ENCODE measurements around the gene CDCA4. TPM values are rescaled to one million over a fixed set of nuclear protein-coding genes. Genes with fewer than 3 reads are reported as not detected.

The CDCA4 gene
- total RNA-seq, 4 donors from 2014 or later: 5.7 to 8.5 (median 6.7) TPM

DNA sequence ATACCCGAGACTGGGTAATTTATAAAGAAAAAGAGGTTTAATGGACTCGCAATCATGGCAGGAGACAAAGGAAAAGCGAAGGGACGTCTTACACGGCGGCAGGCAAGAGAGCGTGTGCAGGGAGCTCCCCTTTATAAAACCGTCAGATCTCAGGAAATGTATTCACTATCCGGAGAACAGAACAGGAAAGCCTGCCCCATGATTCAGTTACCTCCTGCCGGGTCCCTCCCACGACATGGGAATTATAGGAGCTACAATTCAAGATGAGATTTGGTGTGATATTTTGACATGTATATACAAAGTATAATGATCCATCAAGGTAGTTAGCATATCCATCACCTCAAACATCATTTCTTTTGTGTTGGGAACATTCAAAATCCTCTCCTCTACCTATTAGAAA, 2.3 kb upstream of the CDCA4 start:
- peaks cover 0 to 33% (median 14%) of the 10 kb centered on the region in 4 donors for H3K4me1 ChIP-seq
- WGBS, 2 donors: 78% methylated on average over 11 of the region's 11 CpGs

DNA sequence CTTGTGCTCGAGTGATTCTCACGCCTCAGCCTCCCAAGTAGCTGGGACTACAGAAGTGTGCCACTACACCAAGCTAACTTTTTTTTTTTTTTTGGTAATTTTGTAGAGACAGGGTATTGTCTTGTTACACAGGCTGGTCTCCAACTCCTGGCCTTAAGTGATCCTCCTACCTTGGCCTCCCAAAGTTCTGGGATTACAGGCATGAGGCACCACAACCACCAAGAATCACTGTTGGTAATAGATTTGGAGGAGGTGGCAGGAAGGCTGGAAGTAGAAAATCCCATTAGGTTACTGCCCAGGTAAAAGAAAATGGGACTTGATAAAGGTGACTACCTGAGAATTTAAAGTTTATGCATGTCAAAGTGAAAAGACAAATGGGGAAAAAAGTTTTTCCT, 1.4 kb upstream of the CDCA4 start:
- H3K4me3 ChIP-seq: peak overlapping the region in 2 of 4 donors; percentile 75 to 100
- no peaks in the 10 kb centered on the region for H3K27me3 ChIP-seq
- TF ChIP-seq POLR2A (IDR thresholded peaks at IDR 0.05): no peak
- no peak for TF ChIP-seq EP300 (IDR thresholded peaks at IDR 0.05)
- DNase-seq (ENCODE audit: low spot score in 2 of 2): no peak
- no peak overlapping the region for H3K27ac ChIP-seq
- no peaks in the 10 kb centered on the region for H3K36me3 ChIP-seq
- peaks cover 0 to 33% (median 14%) of the 10 kb centered on the region in 4 donors for H3K4me1 ChIP-seq
- 45 to 50% methylated on average over 2 of the region's 2 CpGs for WGBS, 2 donors
- H3K9me3 ChIP-seq: no peaks in the 10 kb centered on the region

More for the DNA sequence above, 2.3 kb upstream of the CDCA4 start:
- no peaks in the 10 kb centered on the region for H3K27me3 ChIP-seq
- no peak for DNase-seq (ENCODE audit: low spot score in 2 of 2)
- no peaks in the 10 kb centered on the region for H3K9me3 ChIP-seq
- H3K4me3 ChIP-seq: no peak overlapping the region
- no peak for TF ChIP-seq EP300 (IDR thresholded peaks at IDR 0.05)
- TF ChIP-seq, protein P1, sequence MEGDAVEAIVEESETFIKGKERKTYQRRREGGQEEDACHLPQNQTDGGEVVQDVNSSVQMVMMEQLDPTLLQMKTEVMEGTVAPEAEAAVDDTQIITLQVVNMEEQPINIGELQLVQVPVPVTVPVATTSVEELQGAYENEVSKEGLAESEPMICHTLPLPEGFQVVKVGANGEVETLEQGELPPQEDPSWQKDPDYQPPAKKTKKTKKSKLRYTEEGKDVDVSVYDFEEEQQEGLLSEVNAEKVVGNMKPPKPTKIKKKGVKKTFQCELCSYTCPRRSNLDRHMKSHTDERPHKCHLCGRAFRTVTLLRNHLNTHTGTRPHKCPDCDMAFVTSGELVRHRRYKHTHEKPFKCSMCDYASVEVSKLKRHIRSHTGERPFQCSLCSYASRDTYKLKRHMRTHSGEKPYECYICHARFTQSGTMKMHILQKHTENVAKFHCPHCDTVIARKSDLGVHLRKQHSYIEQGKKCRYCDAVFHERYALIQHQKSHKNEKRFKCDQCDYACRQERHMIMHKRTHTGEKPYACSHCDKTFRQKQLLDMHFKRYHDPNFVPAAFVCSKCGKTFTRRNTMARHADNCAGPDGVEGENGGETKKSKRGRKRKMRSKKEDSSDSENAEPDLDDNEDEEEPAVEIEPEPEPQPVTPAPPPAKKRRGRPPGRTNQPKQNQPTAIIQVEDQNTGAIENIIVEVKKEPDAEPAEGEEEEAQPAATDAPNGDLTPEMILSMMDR (IDR thresholded peaks at IDR 0.05): no peak
- no peak for TF ChIP-seq POLR2A (IDR thresholded peaks at IDR 0.05)
- no peaks in the 10 kb centered on the region for H3K36me3 ChIP-seq
- no peak overlapping the region for H3K27ac ChIP-seq

DNA sequence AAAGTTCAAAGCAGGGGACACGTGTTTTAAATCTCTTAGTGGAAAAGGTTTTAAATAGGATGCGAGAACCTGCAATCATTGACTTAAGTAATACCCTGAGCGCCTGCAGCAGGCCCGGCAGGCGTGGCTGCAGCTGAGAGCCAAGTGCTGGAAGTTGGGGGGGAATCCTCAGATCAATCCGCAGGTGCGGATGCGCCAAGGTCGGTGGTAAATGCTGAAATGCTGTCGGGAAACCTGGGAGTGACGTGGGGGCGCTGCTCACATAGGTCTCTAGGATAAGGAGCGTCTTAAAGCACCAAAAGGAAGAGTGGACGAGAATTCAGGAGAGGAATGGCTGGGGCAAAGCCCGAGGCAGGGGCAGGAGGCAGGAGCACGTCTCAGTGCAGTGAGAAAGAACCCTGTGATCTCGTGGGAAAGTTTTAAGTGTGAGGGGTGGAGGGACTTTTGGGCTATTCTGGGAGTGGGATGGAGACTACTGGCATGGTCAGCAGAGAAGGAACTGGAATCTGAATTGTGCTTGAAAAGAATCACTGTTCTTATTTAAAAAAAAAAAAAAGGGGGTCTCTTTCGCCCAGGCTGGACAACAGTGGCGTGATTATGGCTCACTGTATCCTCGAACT, 883 bp upstream of the CDCA4 start:
- TF ChIP-seq, protein P1 (IDR thresholded peaks at IDR 0.05): no peak
- no peak for TF ChIP-seq EP300 (IDR thresholded peaks at IDR 0.05)
- H3K36me3 ChIP-seq: no peaks in the 10 kb centered on the region
- 5 to 8% methylated on average over 20 of the region's 20 CpGs for WGBS, 2 donors
- no peak for DNase-seq (ENCODE audit: low spot score in 2 of 2)
- peaks cover 0 to 33% (median 14%) of the 10 kb centered on the region in 4 donors for H3K4me1 ChIP-seq
- peak overlapping the region; percentile 52 to 100 (median 70) for H3K4me3 ChIP-seq
- H3K27me3 ChIP-seq: no peaks in the 10 kb centered on the region
- H3K9me3 ChIP-seq: no peaks in the 10 kb centered on the region
- H3K27ac ChIP-seq: peak overlapping the region; percentile 21 to 81 (median 78)

DNA sequence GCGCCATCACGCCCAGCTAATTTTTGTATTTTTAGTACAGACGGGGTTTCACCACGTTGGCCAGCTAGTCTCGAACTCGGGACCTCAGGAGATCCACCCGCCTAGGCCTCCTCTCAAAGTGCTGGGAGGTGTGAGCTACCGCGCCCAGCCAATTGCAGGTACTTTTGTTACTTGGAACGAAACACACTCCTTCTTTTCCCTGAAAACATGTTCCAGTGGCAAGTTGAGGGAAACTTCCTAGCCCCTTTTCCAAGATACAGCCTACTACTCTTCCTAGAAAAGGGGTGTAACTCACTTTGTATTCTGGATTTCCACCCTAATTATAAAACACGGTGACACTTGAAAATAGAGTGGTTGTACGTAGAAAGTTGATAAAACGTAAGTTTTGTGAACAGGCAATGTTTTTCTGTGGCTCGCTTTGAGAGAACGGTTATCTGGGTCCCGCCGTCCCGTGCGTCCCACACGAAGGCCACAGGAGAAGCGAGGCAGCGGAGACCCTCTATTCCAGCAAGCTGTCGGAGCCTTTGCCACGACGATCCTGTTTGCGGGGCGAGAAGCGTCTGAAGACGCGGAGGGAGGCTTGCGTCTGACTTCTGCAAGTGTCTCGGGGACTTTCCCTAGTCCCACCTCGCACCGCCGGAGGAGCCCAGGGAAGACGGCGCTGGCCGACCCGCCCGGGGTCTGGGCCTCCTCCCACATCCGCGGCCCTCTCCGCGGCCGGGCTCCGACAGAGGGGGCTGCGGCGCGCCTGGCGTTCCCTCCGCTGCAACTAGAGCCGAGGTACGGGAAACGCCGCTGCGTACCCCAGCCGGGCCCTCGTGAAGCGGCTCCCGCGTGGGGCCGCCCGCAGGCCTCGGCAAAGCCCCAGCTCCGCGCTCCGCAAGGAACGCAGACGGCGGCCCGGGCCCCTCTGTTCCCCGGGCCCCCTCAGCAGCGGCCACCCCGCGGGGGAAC, 745 bp downstream of the CDCA4 start:
- no peaks in the 10 kb centered on the region for H3K9me3 ChIP-seq
- no peaks in the 10 kb centered on the region for H3K36me3 ChIP-seq
- DNase-seq (ENCODE audit: low spot score in 2 of 2): no peak
- peaks cover 0 to 33% (median 14%) of the 10 kb centered on the region in 4 donors for H3K4me1 ChIP-seq
- TF ChIP-seq EP300 (IDR thresholded peaks at IDR 0.05) (no peak), POLR2A (IDR thresholded peaks at IDR 0.05) (no peak)
- TF ChIP-seq, protein P1 (IDR thresholded peaks at IDR 0.05): no peak
- H3K4me3 ChIP-seq: peak overlapping the region; percentile 78 to 100 (median 82)
- WGBS, 2 donors: 6 to 16% methylated on average over 21 to 51 of the region's 75 CpGs
- peak overlapping the region in 3 of 4 donors; percentile 9 to 92 (median 86) for H3K27ac ChIP-seq
- H3K27me3 ChIP-seq: no peaks in the 10 kb centered on the region

DNA sequence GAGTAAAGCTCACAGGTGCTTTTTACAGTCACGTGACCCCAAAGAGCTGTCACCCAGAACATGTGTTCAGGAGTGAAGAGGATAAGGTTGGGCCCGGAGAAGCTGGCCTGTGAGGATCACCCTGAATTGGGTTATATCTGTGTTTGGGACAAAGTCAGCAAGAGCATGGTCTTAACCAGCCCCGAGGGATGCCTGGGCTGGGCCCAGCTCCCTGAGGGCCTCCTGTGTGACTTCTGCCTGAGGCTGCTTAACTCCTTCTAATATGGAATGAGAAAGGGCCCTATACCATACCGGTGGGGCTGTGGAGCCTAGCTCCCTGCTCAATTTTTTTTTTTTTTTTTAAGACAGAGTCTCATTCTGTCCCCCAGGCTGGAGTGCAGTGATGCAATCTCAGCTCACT, 2.5 kb downstream of the CDCA4 start:
- Histone ChIP-seq H3K27me3 (no peaks in the 10 kb centered on the region), H3K27ac (no peak overlapping the region), H3K36me3 (no peaks in the 10 kb centered on the region), H3K4me1 (peaks cover 0 to 34% (median 14%) of the 10 kb centered on the region in 4 donors), H3K4me3 (no peak overlapping the region), H3K9me3 (no peaks in the 10 kb centered on the region)
- 77 to 81% methylated on average over 4 of the region's 4 CpGs for WGBS, 2 donors
- no peak for DNase-seq (ENCODE audit: low spot score in 2 of 2)
- TF ChIP-seq EP300 (IDR thresholded peaks at IDR 0.05) (no peak), POLR2A (IDR thresholded peaks at IDR 0.05) (no peak)
- TF ChIP-seq, protein P1 (IDR thresholded peaks at IDR 0.05): no peak

Measured in tibial nerve (tissue), 4 donors.